AG09309 (cell line): ENCODE results near the gene URB1.

Source experiments
- DNase-seq: peaks from one replicate; pipeline ENCODE4 v3.0.0-alpha.2; 2010; ENCODE audit warnings: low read depth
- H3K4me3 ChIP-seq: 2 replicates; pipeline ENCODE4 v1.5.1; 2011; ENCODE audit warnings: mild to moderate bottlenecking, low read depth, low read length, moderate library complexity; ENCODE audit not compliant: control insufficient read depth
- CTCF ChIP-seq: IDR thresholded peaks from 2 replicates; pipeline ENCODE4 v1.5.1; 2011; ENCODE audit warnings: mild to moderate bottlenecking, low read depth, low read length, inconsistent platforms; ENCODE audit not compliant: insufficient read depth, control insufficient read depth; ENCODE audit errors: missing control alignments

Gene URB1

DNA sequence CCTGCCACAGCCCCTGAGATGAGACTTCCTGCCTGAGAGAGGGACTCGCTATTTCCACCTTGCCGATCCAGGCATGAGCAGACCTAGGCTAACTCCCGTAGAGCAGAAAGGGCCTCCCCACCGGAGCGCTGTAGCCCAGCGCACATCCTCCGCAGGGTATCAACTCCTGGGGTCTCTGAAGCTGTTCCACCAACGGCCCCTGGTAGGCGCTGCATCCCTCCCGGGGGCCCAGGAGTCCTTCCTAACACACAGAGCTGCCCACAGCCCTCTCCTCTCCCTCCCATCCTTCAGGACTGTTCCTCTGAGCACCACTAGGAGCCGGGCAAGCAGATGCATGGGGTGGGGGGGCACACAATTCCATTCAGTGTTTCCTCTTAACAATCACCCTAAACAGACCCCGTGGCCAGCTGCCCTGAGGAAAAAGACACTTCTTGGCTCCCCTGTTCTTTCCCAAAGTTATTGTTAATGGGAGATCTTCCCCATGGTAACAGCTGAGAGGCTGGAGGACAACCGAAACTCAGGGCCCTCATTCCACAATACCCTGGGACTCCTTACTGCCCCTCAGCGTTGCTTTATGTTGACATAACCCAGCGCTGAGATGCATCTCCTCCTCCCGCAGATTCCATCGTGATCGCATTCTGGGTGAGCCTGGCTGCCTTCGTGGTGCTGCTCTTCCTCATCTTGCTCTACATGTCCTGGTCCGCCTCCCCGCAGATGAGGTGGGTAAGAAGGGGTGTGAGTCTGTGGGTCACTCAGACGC lies 86.6 kb downstream of the URB1 start:
- peak; percentile 15 for TF ChIP-seq CTCF
- no peak overlapping the region for H3K4me3 ChIP-seq
- DNase-seq = no peak

DNA sequence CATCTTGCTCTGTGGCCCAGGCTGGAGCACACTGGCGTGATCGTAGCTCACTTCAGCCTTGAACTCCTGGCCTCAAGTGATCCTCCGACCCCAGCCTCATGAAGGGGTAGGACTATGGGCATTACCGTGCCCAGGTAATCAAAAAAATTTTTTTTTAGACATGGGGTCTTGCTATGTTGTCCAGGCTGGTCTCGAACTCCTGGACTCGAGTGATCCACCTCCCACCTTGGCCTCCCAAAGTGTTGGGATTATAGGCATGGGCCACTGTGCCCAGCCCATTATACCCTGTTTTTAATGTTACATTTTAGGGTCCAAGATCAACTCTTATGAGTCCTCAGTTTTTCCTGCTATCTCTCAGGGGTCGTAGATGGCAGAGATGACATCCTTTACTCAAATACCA lies 87.8 kb downstream of the URB1 start:
- DNase-seq = no peak
- H3K4me3 ChIP-seq = no peak overlapping the region
- TF ChIP-seq CTCF = no peak

- no peak for TF ChIP-seq CTCF
- DNase-seq = no peak
These were observed 89.4 kb downstream of the URB1 start for GRCh38 chr21:32303385-32303784.

GRCh38 chr21:32302560-32302959 lies 90.3 kb downstream of the URB1 start:
- DNase-seq = no peak
- H3K4me3 ChIP-seq = no peak overlapping the region
- TF ChIP-seq CTCF = no peak

More at GRCh38 chr21:32303385-32303784, 89.4 kb downstream of the URB1 start:
- H3K4me3 ChIP-seq = no peak overlapping the region

DNA sequence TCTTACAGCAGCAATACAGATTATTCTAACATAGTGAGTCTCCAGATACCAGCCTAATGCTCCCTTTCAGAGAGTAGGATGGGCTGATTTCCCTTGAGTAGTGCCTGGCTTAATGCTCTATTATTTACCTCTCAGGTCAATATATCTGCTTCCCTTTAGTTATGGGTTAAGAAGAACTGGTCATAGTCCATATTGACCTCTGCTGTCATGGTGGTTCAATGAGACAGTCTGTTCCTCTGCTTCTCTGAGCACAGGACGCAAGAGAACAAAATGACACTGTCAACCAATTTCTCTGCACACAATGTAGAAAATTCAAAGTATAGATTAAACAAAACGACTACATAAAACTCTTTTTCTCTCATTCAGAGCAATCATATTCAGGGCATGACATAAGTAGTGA lies 91.2 kb downstream of the URB1 start:
- no peak for DNase-seq
- no peak for TF ChIP-seq CTCF
- H3K4me3 ChIP-seq = no peak overlapping the region

DNA sequence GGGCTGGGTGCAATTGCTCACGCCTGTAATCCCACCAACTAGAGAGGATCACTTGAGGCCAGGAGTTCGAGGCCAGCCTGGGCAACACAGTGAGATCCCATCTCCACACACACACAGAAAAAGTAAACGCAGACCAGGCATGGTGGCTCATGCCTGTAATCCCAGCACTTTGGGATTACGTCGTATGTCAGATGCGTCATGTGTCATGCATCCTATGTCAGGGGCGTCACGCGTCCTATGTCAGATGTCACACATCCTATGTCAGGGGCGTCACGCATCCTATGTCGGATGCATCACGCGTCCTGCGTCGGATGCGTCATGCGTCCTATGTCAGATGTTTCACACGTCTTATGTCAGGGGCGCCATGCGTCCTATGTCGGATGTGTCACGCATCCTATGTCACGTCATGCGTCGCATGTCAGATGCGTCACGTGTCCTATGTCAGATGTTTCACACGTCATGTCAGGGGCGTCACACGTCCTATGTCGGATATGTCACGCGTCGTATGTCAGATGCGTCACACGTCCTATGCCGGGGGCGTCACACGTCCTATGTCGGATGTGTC lies 92.6 kb downstream of the URB1 start:
- no peak for DNase-seq
- no peak for TF ChIP-seq CTCF
- no peak overlapping the region for H3K4me3 ChIP-seq
